H1 (cell line): ENCODE measurements around the gene ADM.

Experiments used
- CEBPB ChIP-seq: IDR thresholded peaks from 2 replicates; pipeline ENCODE4 v1.6.1; 2012; ENCODE audit warnings: low read depth, low read length
- CTCF ChIP-seq, 3 experiments: IDR thresholded peaks; 1 replicate in 2 of 3; 2 replicates in 1 of 3; pipeline versions ENCODE4 v1.5.1 to v1.6.1; 2011; ENCODE audit warnings: low read length in 3 of 3, mild to moderate bottlenecking in 3 of 3, inconsistent platforms in 2 of 3, low read depth in 1 of 3, moderate library complexity in 1 of 3; ENCODE audit not compliant: insufficient read depth in 1 of 3; ENCODE audit errors: control extremely low read depth in 1 of 3
- EZH2 ChIP-seq: fragments of 200-600 bp; sonication (generic); IDR thresholded peaks from 2 replicates; pipeline ENCODE4 v1.7.1; 2012; ENCODE audit warnings: low read depth, mild to moderate bottlenecking, moderate library complexity, low read length, inconsistent platforms; ENCODE audit not compliant: severe bottlenecking
- MAFK ChIP-seq: IDR thresholded peaks from 2 replicates; pipeline ENCODE4 v1.6.1; 2012; ENCODE audit warnings: low read depth, mild to moderate bottlenecking, improper control_type of control experiment, low read length
- POLR2A ChIP-seq, 2 experiments: IDR thresholded peaks; 1 replicate in 1 of 2; 2 replicates in 1 of 2; pipeline ENCODE4 v1.6.1; 2011; ENCODE audit warnings: low read depth in 2 of 2, low read length in 2 of 2, mild to moderate bottlenecking in 2 of 2; ENCODE audit errors: control extremely low read depth in 1 of 2
- POLR2AphosphoS5 ChIP-seq: IDR thresholded peaks from 2 replicates; pipeline ENCODE4 v1.6.1; 2011; ENCODE audit warnings: low read depth, low read length
- RNF2 ChIP-seq: fragments of 200-900, 300-1000 bp; sonication (generic); IDR thresholded peaks from 2 replicates; pipeline ENCODE4 v1.7.1; 2016; ENCODE audit warnings: borderline replicate concordance, low read depth, mild to moderate bottlenecking, antibody characterized with exemption, low read length; ENCODE audit not compliant: poor library complexity, severe bottlenecking; ENCODE audit errors: missing control alignments
- SP1 ChIP-seq: IDR thresholded peaks from 2 replicates; pipeline ENCODE4 v1.6.1; 2011; ENCODE audit warnings: low read depth, low read length
- TAF1 ChIP-seq: IDR thresholded peaks from 2 replicates; pipeline ENCODE4 v1.6.1; 2011; ENCODE audit warnings: mild to moderate bottlenecking, low read depth, low read length
- TBP ChIP-seq: IDR thresholded peaks from 2 replicates; pipeline ENCODE4 v1.6.1; 2011; ENCODE audit warnings: low read depth, low read length, improper control_type of control experiment
- YY1 ChIP-seq: IDR thresholded peaks from 2 replicates; pipeline ENCODE4 v1.6.1; 2011; ENCODE audit warnings: low read depth, mild to moderate bottlenecking, low read length
- ZNF274 ChIP-seq: IDR thresholded peaks from 2 replicates; pipeline ENCODE4 v1.7.0; 2012; ENCODE audit warnings: low read length, borderline replicate concordance; ENCODE audit errors: extremely low read depth

DNA sequence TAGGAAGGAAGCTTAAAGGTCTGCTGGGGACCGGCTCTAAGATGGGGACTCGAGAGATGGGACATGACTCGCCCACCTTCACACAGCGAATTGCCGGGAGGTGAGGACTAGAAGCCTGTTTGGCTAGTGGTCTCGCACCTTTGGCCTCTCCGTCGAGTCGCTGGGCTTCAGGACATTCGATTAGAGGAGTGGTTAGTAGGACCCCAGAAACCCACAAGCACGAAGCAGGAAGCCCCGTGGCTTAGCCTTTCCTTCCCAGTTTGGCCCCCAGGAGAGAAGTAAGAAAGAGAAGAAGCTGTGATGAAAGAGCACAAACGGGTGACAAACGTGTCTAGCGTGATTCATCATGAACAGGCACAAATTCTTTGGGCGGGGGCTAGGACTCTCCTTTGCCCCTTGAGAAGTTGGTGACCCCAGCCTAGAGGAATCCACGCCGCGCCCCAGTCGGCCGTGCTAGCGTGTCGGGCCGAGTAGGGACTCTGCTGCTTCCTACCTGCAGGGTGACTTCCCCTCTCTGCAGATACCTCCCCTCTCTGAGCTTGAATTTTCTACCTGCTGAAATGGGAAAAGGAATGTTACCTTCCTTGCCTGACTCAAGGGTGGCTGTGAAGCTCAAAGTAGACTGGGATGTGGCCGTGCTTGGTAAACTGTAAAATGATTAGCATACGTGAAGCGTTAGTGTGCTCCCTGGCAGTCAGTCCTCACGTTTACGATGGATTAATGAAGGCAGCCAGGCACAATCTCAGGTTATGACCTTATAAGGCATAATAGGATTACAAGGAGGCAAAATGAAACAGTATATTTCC lies 1.1 kb upstream of the ADM start:
- TF ChIP-seq CTCF (IDR thresholded peaks at IDR 0.05; ENCODE audit: control extremely low read depth in 1 of 3, insufficient read depth in 1 of 3, low read depth in 1 of 3, low read length in 3 of 3) (no peak), TAF1 (peak; percentile 62; the same call in 1 of the 2 replicates), POLR2AphosphoS5 (peak; percentile 60), CEBPB (no peak), MAFK (no peak), ZNF274 (no peak), TBP (peak; percentile 43; the same call in 1 of the 2 replicates), POLR2A (IDR thresholded peaks at IDR 0.05; ENCODE audit: control extremely low read depth in 1 of 2, low read depth in 2 of 2, low read length in 2 of 2) (peak; percentile 0 to 78), YY1 (no peak), RNF2 (no peak), EZH2 (no peak), SP1 (0 out of 2 replicates have a peak, but pooled peaks have one; percentile 15)
